HepG2 (cell line): ENCODE results near the gene TLE5. TPM values are rescaled to one million over a fixed set of nuclear protein-coding genes. Genes with fewer than 3 reads are reported as not detected.
A peak's percentile ranks its signal among the peaks of the same experiment; 100 is the strongest.

Experiments used
- E2F2 ChIP-seq: sonication (generic); formaldehyde crosslinking; IDR thresholded peaks from 2 replicates; pipeline ENCODE4 v1.4.0; 2020; ENCODE audit warnings: missing genetic modification reagents, borderline replicate concordance
- NR2F6 ChIP-seq, 2 experiments: IDR thresholded peaks; 2 replicates each; pipeline ENCODE4 v1.6.1; 2016; ENCODE audit warnings: antibody characterized with exemption in 1 of 2, mild to moderate bottlenecking in 1 of 2
- RNF219 ChIP-seq: sonication (generic); formaldehyde crosslinking; IDR thresholded peaks from 2 replicates; pipeline ENCODE4 v1.5.0; 2020; ENCODE audit warnings: mild to moderate bottlenecking, missing genetic modification reagents
- RXRA ChIP-seq: sonication (generic); formaldehyde crosslinking; IDR thresholded peaks from 2 replicates; pipeline ENCODE4 v1.5.1; 2020; ENCODE audit warnings: missing genetic modification reagents
- THAP9 ChIP-seq: sonication (generic); formaldehyde crosslinking; IDR thresholded peaks from 2 replicates; pipeline ENCODE4; 2020; ENCODE audit warnings: missing genetic modification reagents, mild to moderate bottlenecking, borderline replicate concordance
- ZBTB33 ChIP-seq: sonication (generic); formaldehyde crosslinking; IDR thresholded peaks from 2 replicates; pipeline ENCODE4 v1.4.0; 2020; ENCODE audit warnings: missing genetic modification reagents
- ZMYM2 ChIP-seq: sonication (generic); formaldehyde crosslinking; IDR thresholded peaks from 2 replicates; pipeline ENCODE4 v1.8.0; 2022; ENCODE audit warnings: mild to moderate bottlenecking, missing genetic modification reagents
- polyA plus RNA-seq, 8 experiments: library from polyadenylated mRNA; depleted of rRNA in 3 of 8; stranded (reverse) in 7 of 8; unstranded in 1 of 8; fragments of >200 nt; fragmentation: Illumina TruSeq in 4 of 8; extraction: Trizol in 4 of 8; gene quantifications; 2 replicates each; pipeline versions ENCODE4 v1.2.1 to v1.2.3, GENCODE V29; 2011 to 2016; ENCODE audit warnings: low read depth in 4 of 8, missing spikeins in 1 of 8, mixed read lengths in 1 of 8; ENCODE audit not compliant: insufficient read depth in 1 of 8
- total RNA-seq, 5 experiments: library from RNA; depleted of rRNA; stranded (reverse); fragments of >200 nt; fragmentation: Illumina TruSeq; extraction: Trizol; gene quantifications; 2 replicates each; pipeline ENCODE4 v1.2.3, GENCODE V29; 2016; ENCODE audit warnings: low read depth in 1 of 5

TLE5 gene
- total and polyA plus RNA-seq, 2 of the 13 experiments (the other 11 are each of a cell fraction or from before 2014, with no cell fraction given): 62.8 to 189 TPM

- TF ChIP-seq ZMYM2 (peak; percentile 52; the same call in 1 of the 2 replicates), NR2F6 (IDR thresholded peaks at IDR 0.05) (no peak), NR2F6 (CRISPR knock-in tag; IDR thresholded peaks at IDR 0.05) (0 out of 2 replicates have a peak, but pooled peaks have one; percentile 8), E2F2 (no peak), ZBTB33 (CRISPR knock-in tag) (peak; percentile 20; the same call in 1 of the 2 replicates), RXRA (peak; percentile 20; the same call in 1 of the 2 replicates), RNF219 (no peak), THAP9 (CRISPR knock-in tag) (no peak)
Measured at GRCh38 chr19:3039641-3040077, 22.6 kb downstream of the TLE5 start (continued).
